Measurements from ENCODE around the gene TPM2. TPM values are rescaled to one million over a fixed set of nuclear protein-coding genes. Genes with fewer than 3 reads are reported as not detected.

Gene TPM2
- total and polyA plus RNA-seq, 9 of the 15 experiments (the other 6 are each of a cell fraction or from before 2014, with no cell fraction given), result 0.28 to 16.1 (median 4.5) TPM

DNA sequence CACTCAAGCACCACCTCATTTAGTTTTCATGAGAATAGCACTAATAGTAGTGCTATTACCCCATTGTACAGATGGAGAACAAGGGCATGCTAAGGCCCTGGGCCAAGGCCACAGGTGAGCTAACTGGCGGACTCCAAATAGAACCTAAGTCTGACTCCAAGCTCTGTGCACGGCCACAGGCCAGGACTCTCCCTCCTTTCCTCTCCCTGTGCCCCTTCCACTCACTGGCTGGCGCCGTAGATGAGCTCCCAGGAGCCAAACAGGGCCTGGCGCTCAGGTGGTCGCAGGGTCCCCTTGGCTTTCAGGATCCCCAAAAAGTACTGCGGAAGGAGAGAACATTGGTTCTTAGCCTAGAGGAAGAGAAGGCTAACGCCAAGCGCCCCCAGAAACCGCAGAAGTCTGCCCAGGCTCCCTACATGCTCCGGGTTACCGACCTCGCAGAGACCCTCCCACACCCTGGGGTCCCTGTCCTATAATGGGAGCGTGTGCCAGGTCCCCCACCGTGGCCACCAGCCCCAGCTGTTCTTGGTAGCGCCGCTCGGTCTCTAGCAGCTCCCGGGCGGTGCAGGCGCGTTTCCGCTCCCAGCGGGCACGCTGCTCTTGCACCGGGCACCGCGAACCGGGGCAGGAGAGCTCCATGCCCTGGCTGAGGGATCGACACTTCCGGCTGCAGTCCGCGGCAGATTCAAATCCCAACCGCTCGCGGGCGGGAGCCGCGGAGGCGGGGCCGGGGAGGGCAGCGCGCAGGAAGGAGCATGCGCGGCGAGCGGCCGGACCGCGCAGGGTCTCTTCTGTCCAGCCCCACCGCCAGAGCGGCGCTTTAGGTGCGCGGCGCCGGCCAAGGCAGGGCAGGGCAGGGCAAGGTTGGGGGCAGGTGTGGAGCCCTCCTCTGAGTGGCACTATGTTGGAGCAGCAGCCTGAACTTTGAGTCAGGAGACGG is 24.9 kb downstream of the TPM2 start, which contains the start of gene ARHGEF39 (continued):
- TF ChIP-seq TBL1XR1 (IDR thresholded peaks at IDR 0.05; ENCODE audit: low read length in 2 of 2) (no peak), SMARCE1 (IDR thresholded peaks at IDR 0.05) (no peak), CHD1 (IDR thresholded peaks at IDR 0.05; ENCODE audit: low read length) (no peak), HCFC1 (IDR thresholded peaks at IDR 0.05; ENCODE audit: low read depth, low read length) (no peak), ETS2 (tag; IDR thresholded peaks at IDR 0.05; ENCODE audit: borderline replicate concordance, poor library complexity, severe bottlenecking) (no peak), HDAC8 (tag; IDR thresholded peaks at IDR 0.05) (no peak), RFX7 (CRISPR knock-in tag; IDR thresholded peaks at IDR 0.05) (no peak), SP1 (CRISPR knock-in tag; IDR thresholded peaks at IDR 0.05) (0 out of 2 replicates have a peak, but pooled peaks have one; percentile 56), GABPB2 (CRISPR knock-in tag; conservative IDR thresholded peaks at IDR 0.05) (no peak), GTF2E2 (tag; IDR thresholded peaks at IDR 0.05) (no peak), ZKSCAN8 (CRISPR knock-in tag; IDR thresholded peaks at IDR 0.05) (no peak), U2AF1 (optimal IDR thresholded peaks at IDR 0.05; ENCODE audit: low read depth, low read length) (no peak), ETV1 (tag; conservative IDR thresholded peaks at IDR 0.05; ENCODE audit: low read depth) (peak; percentile 81), ELF4 (CRISPR knock-in tag; IDR thresholded peaks at IDR 0.05) (no peak), ZNF561 (CRISPR knock-in tag; conservative IDR thresholded peaks at IDR 0.05) (no peak), PYGO2 (tag; IDR thresholded peaks at IDR 0.05) (no peak), SOX6 (IDR thresholded peaks at IDR 0.05) (0 out of 2 replicates have a peak, but pooled peaks have one; percentile 28), ZNF717 (CRISPR knock-in tag; IDR thresholded peaks at IDR 0.05) (no peak)
- TF ChIP-seq, protein P1, sequence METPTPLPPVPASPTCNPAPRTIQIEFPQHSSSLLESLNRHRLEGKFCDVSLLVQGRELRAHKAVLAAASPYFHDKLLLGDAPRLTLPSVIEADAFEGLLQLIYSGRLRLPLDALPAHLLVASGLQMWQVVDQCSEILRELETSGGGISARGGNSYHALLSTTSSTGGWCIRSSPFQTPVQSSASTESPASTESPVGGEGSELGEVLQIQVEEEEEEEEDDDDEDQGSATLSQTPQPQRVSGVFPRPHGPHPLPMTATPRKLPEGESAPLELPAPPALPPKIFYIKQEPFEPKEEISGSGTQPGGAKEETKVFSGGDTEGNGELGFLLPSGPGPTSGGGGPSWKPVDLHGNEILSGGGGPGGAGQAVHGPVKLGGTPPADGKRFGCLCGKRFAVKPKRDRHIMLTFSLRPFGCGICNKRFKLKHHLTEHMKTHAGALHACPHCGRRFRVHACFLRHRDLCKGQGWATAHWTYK (CRISPR knock-in tag; IDR thresholded peaks at IDR 0.05), result no peak
- TF ChIP-seq, protein P2, sequence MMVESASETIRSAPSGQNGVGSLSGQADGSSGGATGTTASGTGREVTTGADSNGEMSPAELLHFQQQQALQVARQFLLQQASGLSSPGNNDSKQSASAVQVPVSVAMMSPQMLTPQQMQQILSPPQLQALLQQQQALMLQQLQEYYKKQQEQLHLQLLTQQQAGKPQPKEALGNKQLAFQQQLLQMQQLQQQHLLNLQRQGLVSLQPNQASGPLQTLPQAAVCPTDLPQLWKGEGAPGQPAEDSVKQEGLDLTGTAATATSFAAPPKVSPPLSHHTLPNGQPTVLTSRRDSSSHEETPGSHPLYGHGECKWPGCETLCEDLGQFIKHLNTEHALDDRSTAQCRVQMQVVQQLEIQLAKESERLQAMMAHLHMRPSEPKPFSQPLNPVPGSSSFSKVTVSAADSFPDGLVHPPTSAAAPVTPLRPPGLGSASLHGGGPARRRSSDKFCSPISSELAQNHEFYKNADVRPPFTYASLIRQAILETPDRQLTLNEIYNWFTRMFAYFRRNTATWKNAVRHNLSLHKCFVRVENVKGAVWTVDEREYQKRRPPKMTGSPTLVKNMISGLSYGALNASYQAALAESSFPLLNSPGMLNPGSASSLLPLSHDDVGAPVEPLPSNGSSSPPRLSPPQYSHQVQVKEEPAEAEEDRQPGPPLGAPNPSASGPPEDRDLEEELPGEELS (CRISPR knock-in tag; IDR thresholded peaks at IDR 0.05; ENCODE audit: borderline replicate concordance), result no peak
- TF ChIP-seq, protein P3, sequence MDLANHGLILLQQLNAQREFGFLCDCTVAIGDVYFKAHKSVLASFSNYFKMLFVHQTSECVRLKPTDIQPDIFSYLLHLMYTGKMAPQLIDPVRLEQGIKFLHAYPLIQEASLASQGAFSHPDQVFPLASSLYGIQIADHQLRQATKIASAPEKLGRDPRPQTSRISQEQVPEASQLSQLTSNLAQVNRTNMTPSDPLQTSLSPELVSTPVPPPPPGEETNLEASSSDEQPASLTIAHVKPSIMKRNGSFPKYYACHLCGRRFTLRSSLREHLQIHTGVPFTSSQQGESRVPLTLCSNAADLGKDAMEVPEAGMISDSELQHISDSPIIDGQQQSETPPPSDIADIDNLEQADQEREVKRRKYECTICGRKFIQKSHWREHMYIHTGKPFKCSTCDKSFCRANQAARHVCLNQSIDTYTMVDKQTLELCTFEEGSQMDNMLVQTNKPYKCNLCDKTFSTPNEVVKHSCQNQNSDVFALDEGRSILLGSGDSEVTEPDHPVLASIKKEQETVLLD (IDR thresholded peaks at IDR 0.05), result no peak; the same call in 1 of the 2 replicates
- TF ChIP-seq, protein P4, sequence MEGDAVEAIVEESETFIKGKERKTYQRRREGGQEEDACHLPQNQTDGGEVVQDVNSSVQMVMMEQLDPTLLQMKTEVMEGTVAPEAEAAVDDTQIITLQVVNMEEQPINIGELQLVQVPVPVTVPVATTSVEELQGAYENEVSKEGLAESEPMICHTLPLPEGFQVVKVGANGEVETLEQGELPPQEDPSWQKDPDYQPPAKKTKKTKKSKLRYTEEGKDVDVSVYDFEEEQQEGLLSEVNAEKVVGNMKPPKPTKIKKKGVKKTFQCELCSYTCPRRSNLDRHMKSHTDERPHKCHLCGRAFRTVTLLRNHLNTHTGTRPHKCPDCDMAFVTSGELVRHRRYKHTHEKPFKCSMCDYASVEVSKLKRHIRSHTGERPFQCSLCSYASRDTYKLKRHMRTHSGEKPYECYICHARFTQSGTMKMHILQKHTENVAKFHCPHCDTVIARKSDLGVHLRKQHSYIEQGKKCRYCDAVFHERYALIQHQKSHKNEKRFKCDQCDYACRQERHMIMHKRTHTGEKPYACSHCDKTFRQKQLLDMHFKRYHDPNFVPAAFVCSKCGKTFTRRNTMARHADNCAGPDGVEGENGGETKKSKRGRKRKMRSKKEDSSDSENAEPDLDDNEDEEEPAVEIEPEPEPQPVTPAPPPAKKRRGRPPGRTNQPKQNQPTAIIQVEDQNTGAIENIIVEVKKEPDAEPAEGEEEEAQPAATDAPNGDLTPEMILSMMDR (IDR thresholded peaks at IDR 0.05 in 2 of 3, conservative IDR thresholded peaks at IDR 0.05 in 1 of 3; ENCODE audit: insufficient read depth in 2 of 3, low read depth in 1 of 3, low read length in 3 of 3), result peak; percentile 41 to 49 (median 44); a peak in 4 of 6 replicates
